Coronary artery (tissue), 2 donors: Measurements from ENCODE around the gene ALKBH4.
"Not testable (repeated sequence)": the region's sequence is repeated elsewhere in the genome, so short reads cannot be mapped to it uniquely, and the experiment has no call there.

Source experiments
- DNase-seq: peaks from one replicate; pipeline ENCODE4 v3.0.0-alpha.2; 2017; ENCODE audit warnings: low spot score
- H3K27ac ChIP-seq, 2 donors: fragments of 200-600 bp; sonication (generic); one replicate each; pipeline ENCODE4 v1.5.1; 2016 to 2019
- H3K4me3 ChIP-seq: fragments of 200-600 bp; sonication (generic); 2 replicates; pipeline ENCODE4 v1.5.1; 2016; ENCODE audit warnings: mild to moderate bottlenecking, moderate library complexity
- TF ChIP-seq, protein P1 (sequence below): fragments of 200-600 bp; sonication (generic); IDR thresholded peaks from one replicate; pipeline ENCODE4 v1.5.1; 2019; ENCODE audit warnings: antibody characterized with exemption

ALKBH4 gene

DNA sequence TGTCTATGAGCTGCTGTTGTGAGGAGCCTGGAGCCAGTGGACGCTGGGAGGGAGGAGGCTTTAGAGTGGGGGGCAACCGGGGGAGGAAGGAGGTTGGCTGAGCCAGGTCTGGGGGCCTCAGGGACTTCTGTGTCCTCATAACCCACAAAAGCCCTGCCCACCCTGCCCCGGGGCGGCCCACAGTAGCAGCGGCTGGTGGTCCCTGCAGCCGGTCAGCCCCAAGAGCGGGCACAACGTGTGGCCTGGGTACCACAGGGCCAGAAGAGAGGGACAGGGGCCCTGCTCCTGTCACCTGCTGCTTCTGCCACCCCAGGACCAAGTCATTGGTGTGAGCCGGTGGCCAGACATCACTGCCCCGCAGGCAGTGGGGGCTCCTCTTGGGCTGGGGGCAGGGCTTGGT, 17.3 kb upstream of the ALKBH4 start:
- DNase-seq = not testable (repeated sequence)

DNA sequence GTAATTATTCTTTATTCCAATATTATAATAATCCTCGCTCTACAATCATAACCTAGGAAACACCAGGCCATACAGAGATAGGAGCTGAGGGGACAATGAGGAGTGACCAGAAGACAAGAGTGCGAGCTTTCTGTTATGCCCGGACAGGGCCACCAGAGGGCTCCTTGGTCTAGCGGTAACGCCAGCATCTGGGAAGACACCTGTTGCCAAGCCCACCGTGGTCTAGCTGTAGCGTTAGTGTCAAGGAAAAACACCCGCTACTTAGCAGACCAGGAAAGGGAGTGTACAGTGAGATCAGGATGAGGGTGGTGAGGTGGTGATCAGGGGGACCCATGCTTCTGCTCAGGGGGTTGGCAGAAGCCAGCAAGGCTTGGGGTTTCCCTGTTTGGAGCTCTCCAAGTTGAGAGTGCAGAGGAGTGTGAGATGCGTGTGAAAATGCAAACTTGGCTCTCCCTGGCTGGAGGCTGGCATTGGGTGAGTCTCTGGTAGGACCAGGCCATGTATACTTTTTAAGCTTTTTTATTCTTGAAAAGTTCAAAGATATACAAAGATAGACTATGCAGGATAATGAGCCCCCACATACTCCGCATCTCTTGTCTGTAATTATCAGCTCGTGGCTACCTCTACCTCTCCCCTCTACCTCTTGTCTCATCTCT, 15.4 kb upstream of the ALKBH4 start:
- H3K4me3 ChIP-seq, DNase-seq, H3K27ac ChIP-seq: not testable (repeated sequence)

More for the DNA sequence above, 17.3 kb upstream of the ALKBH4 start:
- H3K4me3 ChIP-seq, H3K27ac ChIP-seq: not testable (repeated sequence)

DNA sequence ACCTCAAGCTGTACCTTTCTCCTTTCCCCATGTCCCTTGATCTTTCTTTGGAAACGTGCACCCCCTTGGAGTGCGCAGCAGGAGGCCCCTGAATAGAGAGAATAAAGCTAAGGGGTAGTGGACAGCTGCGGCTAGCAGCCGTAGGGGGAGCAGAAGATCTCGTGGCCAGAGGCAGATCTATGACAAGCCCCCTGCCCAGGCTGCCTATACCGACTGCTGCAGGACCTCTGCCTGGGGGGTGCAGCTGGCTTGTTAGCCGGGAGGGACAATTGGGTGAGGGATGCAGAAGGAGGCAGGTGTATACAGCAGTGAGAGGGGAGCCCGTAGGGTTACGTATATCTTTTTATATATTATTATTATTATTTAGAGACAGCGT, 14.5 kb upstream of the ALKBH4 start:
- peak overlapping the region in 1 of 2 donors; percentile 41 for H3K27ac ChIP-seq
- not testable (repeated sequence) for H3K4me3 ChIP-seq, DNase-seq

DNA sequence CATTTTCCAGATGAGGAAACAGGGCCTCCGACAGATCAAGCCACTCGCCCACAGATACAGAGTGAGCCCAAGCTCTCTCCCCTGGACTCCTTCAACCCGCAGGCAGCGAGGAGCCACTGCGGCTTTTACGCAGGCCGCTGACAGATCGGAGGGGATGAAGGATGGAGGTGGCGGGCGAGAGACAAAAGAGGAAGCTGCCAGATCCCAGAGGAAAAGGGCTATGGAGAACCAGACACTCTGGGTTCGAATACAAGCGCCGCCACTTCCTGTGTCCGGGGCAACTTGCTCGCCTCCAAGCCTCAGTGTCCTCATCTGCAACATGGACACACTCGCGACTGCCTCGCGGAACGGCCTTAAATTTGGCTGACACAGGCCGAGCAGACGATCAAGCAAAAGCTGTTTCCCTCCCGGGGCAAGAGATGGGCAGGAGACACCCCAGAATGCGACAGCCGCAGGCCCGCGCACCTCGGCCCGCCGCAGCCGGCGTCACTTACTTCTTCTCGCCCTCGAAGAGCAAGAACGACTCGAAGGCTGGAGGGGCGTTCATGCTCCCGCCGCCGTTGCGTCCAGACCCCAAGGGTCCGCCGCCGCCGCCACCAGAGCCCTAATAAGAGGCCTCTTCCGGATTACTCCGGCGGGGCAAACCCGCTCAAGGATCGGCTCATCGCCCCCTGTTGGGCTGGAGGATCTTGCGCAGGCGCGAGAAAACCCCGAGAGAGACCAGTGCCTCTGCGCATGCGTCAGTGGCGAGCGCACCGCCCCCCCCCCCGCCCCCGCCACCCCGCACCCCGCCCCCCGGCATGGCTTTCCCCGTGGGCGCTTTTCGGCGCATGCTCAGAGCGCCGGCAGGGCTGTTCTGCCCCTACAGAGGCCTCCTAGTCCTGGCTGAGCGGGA, 13.9 kb upstream of the ALKBH4 start, which contains the start of gene POLR2J:
Gene POLR2J, minus strand, starts transcription at position 609 of the 895 bp plus-strand sequence. Its CDS starts 62 bp downstream, at position 547.
- TF ChIP-seq, protein P1, sequence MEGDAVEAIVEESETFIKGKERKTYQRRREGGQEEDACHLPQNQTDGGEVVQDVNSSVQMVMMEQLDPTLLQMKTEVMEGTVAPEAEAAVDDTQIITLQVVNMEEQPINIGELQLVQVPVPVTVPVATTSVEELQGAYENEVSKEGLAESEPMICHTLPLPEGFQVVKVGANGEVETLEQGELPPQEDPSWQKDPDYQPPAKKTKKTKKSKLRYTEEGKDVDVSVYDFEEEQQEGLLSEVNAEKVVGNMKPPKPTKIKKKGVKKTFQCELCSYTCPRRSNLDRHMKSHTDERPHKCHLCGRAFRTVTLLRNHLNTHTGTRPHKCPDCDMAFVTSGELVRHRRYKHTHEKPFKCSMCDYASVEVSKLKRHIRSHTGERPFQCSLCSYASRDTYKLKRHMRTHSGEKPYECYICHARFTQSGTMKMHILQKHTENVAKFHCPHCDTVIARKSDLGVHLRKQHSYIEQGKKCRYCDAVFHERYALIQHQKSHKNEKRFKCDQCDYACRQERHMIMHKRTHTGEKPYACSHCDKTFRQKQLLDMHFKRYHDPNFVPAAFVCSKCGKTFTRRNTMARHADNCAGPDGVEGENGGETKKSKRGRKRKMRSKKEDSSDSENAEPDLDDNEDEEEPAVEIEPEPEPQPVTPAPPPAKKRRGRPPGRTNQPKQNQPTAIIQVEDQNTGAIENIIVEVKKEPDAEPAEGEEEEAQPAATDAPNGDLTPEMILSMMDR = peak; percentile 32
- peak; percentile 91 for DNase-seq
- H3K27ac ChIP-seq = peak within 1 kb of the TSS in 1 of 2 donors; percentile 79
- peak within 1 kb of the TSS; percentile 75 for H3K4me3 ChIP-seq

DNA sequence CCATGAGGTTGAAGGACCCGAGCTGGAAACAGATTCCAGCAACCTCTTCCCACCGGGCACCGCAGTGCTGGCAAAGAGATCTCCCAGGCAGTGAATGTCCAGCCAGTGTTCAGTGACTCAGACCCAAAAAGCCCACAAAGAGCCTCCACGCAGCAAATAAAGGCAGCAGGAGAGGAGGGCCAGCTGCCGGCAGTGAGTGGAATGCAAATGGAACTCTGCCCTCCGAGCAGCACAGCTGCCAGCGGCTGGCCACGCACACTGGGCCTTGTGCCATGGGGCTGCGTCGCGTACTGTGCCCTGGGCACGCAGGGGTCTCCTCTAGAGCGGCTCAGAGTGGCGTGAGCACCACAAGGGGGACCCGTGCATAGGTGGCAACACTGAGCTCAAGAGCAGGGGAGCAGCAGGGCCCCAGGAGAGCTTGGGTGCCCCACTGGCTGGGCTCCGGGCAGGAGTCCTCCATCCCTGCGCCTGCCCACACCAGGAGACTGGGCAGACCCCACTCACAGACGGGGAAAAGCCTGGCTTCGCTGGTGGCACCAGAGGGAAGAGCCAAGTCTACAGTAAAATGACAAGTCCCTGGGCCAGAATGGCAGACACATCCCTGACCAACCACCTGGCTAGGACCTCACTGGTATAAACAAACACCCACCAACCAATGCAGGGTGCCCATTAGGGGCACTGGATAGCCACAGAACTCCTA, 10.2 kb upstream of the ALKBH4 start:
- not testable (repeated sequence) for DNase-seq, H3K4me3 ChIP-seq
- H3K27ac ChIP-seq = peak overlapping the region in 1 of 2 donors; percentile 32

DNA sequence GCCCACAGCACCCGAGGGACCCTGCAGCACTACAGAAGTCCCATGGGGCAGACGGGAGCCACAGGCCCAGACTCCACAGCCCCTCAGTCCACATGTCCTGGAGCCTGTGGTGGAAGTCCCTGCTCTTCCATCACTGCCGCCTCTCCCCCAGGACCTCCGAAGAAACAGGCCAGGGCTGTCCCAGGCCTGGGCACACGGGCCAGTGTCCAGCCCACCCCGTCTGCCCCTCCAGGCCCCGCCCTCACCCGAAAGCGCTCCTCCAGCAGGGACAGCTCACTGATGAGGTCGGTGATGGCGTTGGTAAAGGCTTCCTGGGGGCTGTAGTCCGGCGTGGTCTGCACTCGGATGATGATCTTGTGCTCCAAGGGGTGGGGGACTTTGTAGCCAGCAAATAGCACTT, 9.5 kb upstream of the ALKBH4 start:
- H3K27ac ChIP-seq = peak overlapping the region in 1 of 2 donors; percentile 32
- not testable (repeated sequence) for DNase-seq, H3K4me3 ChIP-seq

DNA sequence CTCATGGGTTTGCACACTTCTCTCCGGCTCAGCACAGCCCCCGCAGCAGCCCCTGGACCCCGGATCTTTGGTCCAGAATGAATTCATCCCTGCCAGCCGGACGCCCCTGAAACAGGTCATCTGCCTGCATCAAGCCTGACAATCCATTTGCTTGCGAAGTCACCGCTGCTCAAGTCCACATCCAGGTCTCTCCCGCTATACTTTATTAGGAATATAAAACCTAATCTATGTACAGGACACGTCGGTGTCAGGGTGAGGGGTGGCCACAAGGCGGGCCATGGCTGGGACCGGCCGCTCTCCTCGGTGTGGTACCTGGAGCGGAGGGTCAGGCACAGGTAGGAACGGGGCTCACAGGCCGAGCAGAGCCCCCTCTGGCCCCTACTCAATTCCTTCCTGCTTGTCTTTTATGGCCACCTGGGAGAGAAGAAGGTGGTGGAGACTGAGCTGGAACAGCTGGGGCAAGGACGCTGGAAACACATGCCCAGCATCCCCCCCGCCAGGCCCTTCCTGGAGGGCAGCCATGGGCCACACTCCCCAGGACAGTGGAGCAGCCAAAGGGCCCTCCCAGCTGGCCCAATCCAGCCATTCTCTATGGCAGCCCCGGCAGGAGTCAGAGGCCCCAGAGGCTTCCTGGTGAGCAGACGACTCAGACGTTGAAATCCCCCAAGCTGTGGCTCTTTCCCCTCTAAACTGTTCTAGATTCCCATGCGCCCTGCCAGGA, 8.8 kb upstream of the ALKBH4 start:
- Histone ChIP-seq H3K27ac (peak overlapping the region in 1 of 2 donors; percentile 32), H3K4me3 (no peak overlapping the region)
- TF ChIP-seq, protein P1 = no peak
- DNase-seq = no peak

DNA sequence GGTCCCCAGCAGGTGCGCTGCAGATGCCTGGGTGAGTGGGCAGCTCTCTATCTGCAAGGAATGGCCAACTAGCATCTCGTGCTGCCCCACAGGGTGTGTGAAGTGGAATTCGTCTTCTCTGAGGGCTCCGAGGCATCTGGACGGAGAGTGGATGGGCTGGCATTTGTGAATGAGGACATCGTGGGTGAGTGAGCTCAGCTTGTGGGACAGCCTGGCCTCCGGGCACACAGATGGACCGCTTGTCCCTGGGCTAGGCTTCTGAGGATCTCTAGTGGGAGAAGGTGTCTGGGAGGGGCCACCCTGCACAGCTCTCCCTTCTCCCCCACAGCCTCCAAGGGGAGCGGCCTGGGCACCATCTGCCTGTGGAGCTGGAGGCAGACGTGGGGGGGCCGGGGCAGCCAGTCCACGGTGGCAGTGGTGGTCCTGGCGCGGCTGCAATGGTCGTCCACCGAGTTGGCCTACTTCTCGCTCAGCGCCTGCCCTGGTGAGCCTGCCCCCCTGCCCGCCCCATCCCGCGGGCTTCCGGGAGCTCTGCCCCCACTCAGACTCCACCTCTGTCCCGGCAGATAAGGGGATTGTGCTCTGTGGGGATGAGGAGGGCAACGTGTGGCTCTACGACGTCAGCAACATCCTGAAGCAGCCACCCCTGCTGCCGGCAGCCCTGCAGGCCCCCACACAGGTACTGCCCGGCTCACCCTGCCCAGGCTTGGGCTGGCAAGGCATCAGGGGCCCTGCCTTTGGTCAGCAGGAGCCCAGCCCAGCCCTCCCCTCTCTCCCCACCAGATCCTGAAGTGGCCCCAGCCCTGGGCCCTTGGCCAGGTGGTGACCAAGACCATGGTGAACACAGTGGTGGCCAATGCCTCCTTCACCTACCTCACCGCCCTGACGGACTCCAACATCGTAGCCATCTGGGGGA, 7.7 kb upstream of the ALKBH4 start:
- TF ChIP-seq, protein P1 = no peak
- Histone ChIP-seq H3K4me3 (no peak overlapping the region), H3K27ac (no peak overlapping the region)
- DNase-seq = no peak
